NCI-H1417 treated with DMSO at 0.1 percent for 48 hours (cell line): Measurements from ENCODE around the gene CCSER1.
"Not testable (repeated sequence)": the region's sequence is repeated elsewhere in the genome, so short reads cannot be mapped to it uniquely, and the experiment has no call there.

ENCODE experiments used
- DNase-seq: peaks from one replicate; lab custom pipeline; 2025; lab: John Stamatoyannopoulos, UW

The CCSER1 gene

GRCh38 chr4:91064157-91064853 lies 937.1 kb downstream of the CCSER1 start:
- peak; percentile 85 for DNase-seq

GRCh38 chr4:91065117-91065516 lies 937.9 kb downstream of the CCSER1 start:
- no peak for DNase-seq

GRCh38 chr4:91070736-91071135 lies 943.5 kb downstream of the CCSER1 start:
- no peak for DNase-seq

GRCh38 chr4:91076147-91076546 lies 949.0 kb downstream of the CCSER1 start:
- no peak for DNase-seq

GRCh38 chr4:91085961-91086360 lies 958.8 kb downstream of the CCSER1 start:
- DNase-seq, result no peak

- no peak for DNase-seq
These were observed 960.5 kb downstream of the CCSER1 start for GRCh38 chr4:91087743-91088142.

GRCh38 chr4:91089178-91089577 lies 962.0 kb downstream of the CCSER1 start:
- no peak for DNase-seq

GRCh38 chr4:91092398-91092980 lies 965.3 kb downstream of the CCSER1 start:
- no peak for DNase-seq

GRCh38 chr4:91094220-91094619 lies 967.0 kb downstream of the CCSER1 start:
- DNase-seq, result not testable (repeated sequence)

GRCh38 chr4:91099666-91100065 lies 972.5 kb downstream of the CCSER1 start:
- no peak for DNase-seq

- DNase-seq, result no peak
These were observed 981.6 kb downstream of the CCSER1 start for GRCh38 chr4:91108751-91109150.

GRCh38 chr4:91111556-91111955 lies 984.4 kb downstream of the CCSER1 start:
- DNase-seq, result no peak

GRCh38 chr4:91113130-91113706 lies 986.0 kb downstream of the CCSER1 start:
- DNase-seq, result peak; percentile 10

- DNase-seq, result no peak
These were observed 987.2 kb downstream of the CCSER1 start for GRCh38 chr4:91114386-91114785.

- no peak for DNase-seq
These were observed 989.7 kb downstream of the CCSER1 start for GRCh38 chr4:91116861-91117260.

GRCh38 chr4:91118597-91118996 lies 991.4 kb downstream of the CCSER1 start:
- DNase-seq, result no peak

GRCh38 chr4:91123742-91124141 lies 996.5 kb downstream of the CCSER1 start:
- DNase-seq, result no peak

- DNase-seq, result no peak
These were observed 1000.0 kb downstream of the CCSER1 start for GRCh38 chr4:91127192-91127591.

GRCh38 chr4:91127831-91128230 lies 1000.6 kb downstream of the CCSER1 start:
- no peak for DNase-seq

- no peak for DNase-seq
These were observed 1001.3 kb downstream of the CCSER1 start for GRCh38 chr4:91128519-91128918.

- no peak for DNase-seq
These were observed 1019.9 kb downstream of the CCSER1 start for GRCh38 chr4:91147067-91147466.

- DNase-seq, result not testable (repeated sequence)
These were observed 1026.8 kb downstream of the CCSER1 start for GRCh38 chr4:91154041-91154440.

GRCh38 chr4:91167864-91168653 lies 1040.9 kb downstream of the CCSER1 start:
- not testable (repeated sequence) for DNase-seq
